ENCODE results near the gene LRFN4.

LRFN4 gene

DNA sequence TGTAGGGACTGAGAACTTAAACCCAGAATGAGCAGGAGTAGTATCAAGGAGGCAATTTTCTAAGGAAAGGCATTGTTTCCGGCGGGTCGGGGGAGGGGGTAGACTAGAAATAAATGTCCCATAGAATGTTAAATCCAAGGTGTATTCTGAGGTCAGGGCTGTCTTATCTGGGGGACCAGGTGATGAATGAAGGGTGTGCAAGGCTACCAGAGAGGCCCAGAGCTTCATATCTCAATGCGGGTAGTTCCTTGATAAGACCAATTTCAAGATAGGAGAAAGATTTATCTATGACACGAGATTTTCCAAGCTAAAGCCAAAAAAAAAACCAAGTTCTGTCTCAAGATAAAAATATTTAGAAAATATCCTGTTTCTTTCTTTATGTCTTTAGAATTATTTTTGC is 21.9 kb upstream of the LRFN4 start:
- Histone ChIP-seq H3K4me3 (ENCODE audit: low read length) (no peak overlapping the region), H3K27me3 (ENCODE audit: control insufficient read depth, insufficient read depth, low read length) (no peaks in the 10 kb centered on the region), H3K4me2 (ENCODE audit: low read length) (no peak overlapping the region), H3K9ac (ENCODE audit: low read depth, low read length) (no peak overlapping the region), H3K4me1 (ENCODE audit: control insufficient read depth, insufficient read depth, low read length) (peaks cover 13% of the 10 kb centered on the region), H3K9me3 (replicated peaks; ENCODE audit: low read length) (no peaks in the 10 kb centered on the region), H3K36me3 (ENCODE audit: insufficient read depth, low read length) (peaks cover 9% of the 10 kb centered on the region)

GRCh38 chr11:66835768-66836405 is 21.0 kb upstream of the LRFN4 start:
- Histone ChIP-seq H3K4me1 (ENCODE audit: control insufficient read depth, insufficient read depth, low read length) (peaks cover 13% of the 10 kb centered on the region), H3K27me3 (ENCODE audit: control insufficient read depth, insufficient read depth, low read length) (no peaks in the 10 kb centered on the region), H3K9me3 (replicated peaks; ENCODE audit: low read length) (no peaks in the 10 kb centered on the region), H3K36me3 (ENCODE audit: insufficient read depth, low read length) (peaks cover 13% of the 10 kb centered on the region), H3K4me3 (ENCODE audit: low read length) (no peak overlapping the region), H3K4me2 (ENCODE audit: low read length) (peak overlapping the region; percentile 10), H3K9ac (ENCODE audit: low read depth, low read length) (peak overlapping the region; percentile 39)

- peak overlapping the region; percentile 8 for H3K9ac ChIP-seq (ENCODE audit: low read depth, low read length)
- no peaks in the 10 kb centered on the region for H3K27me3 ChIP-seq (ENCODE audit: control insufficient read depth, insufficient read depth, low read length)
- H3K36me3 ChIP-seq (ENCODE audit: insufficient read depth, low read length): peaks cover 23% of the 10 kb centered on the region
- no peaks in the 10 kb centered on the region for H3K9me3 ChIP-seq (replicated peaks; ENCODE audit: low read length)
- H3K4me2 ChIP-seq (ENCODE audit: low read length): no peak overlapping the region
- H3K4me3 ChIP-seq (ENCODE audit: low read length): no peak overlapping the region
- H3K4me1 ChIP-seq (ENCODE audit: control insufficient read depth, insufficient read depth, low read length): peaks cover 30% of the 10 kb centered on the region
Observed at GRCh38 chr11:66840317-66841091, 16.4 kb upstream of the LRFN4 start.

- Histone ChIP-seq H3K4me3 (ENCODE audit: low read length) (peak overlapping the region; percentile 88), H3K4me1 (ENCODE audit: control insufficient read depth, insufficient read depth, low read length) (peaks cover 29% of the 10 kb centered on the region), H3K9ac (ENCODE audit: low read depth, low read length) (peak overlapping the region; percentile 100), H3K27me3 (ENCODE audit: control insufficient read depth, insufficient read depth, low read length) (no peaks in the 10 kb centered on the region), H3K4me2 (ENCODE audit: low read length) (peak overlapping the region; percentile 92), H3K36me3 (ENCODE audit: insufficient read depth, low read length) (peaks cover 30% of the 10 kb centered on the region), H3K9me3 (replicated peaks; ENCODE audit: low read length) (no peaks in the 10 kb centered on the region)
Observed at GRCh38 chr11:66841861-66842260, 15.0 kb upstream of the LRFN4 start.

- no peaks in the 10 kb centered on the region for H3K9me3 ChIP-seq (replicated peaks; ENCODE audit: low read length)
- H3K36me3 ChIP-seq (ENCODE audit: insufficient read depth, low read length): peaks cover 31% of the 10 kb centered on the region
- peaks cover 32% of the 10 kb centered on the region for H3K4me1 ChIP-seq (ENCODE audit: control insufficient read depth, insufficient read depth, low read length)
- no peaks in the 10 kb centered on the region for H3K27me3 ChIP-seq (ENCODE audit: control insufficient read depth, insufficient read depth, low read length)
- H3K4me2 ChIP-seq (ENCODE audit: low read length): peak overlapping the region; percentile 92
- H3K9ac ChIP-seq (ENCODE audit: low read depth, low read length): peak overlapping the region; percentile 100
- peak overlapping the region; percentile 88 for H3K4me3 ChIP-seq (ENCODE audit: low read length)
Observed at GRCh38 chr11:66842501-66842895, 14.4 kb upstream of the LRFN4 start.

- peaks cover 37% of the 10 kb centered on the region for H3K36me3 ChIP-seq (ENCODE audit: insufficient read depth, low read length)
- no peaks in the 10 kb centered on the region for H3K27me3 ChIP-seq (ENCODE audit: control insufficient read depth, insufficient read depth, low read length)
- peaks cover 32% of the 10 kb centered on the region for H3K4me1 ChIP-seq (ENCODE audit: control insufficient read depth, insufficient read depth, low read length)
- peak within 1 kb of the TSS; percentile 92 for H3K4me2 ChIP-seq (ENCODE audit: low read length)
- H3K4me3 ChIP-seq (ENCODE audit: low read length): peak within 1 kb of the TSS; percentile 88
- peak within 1 kb of the TSS; percentile 100 for H3K9ac ChIP-seq (ENCODE audit: low read depth, low read length)
- no peaks in the 10 kb centered on the region for H3K9me3 ChIP-seq (replicated peaks; ENCODE audit: low read length)
Observed at GRCh38 chr11:66842896-66843775, 13.7 kb upstream of the LRFN4 start, which contains the start of gene RCE1. Gene RCE1 (plus strand): TSS chr11:66843441. CDS start chr11:66843456, 15 bp downstream.

GRCh38 chr11:66843776-66844495 is 12.9 kb upstream of the LRFN4 start:
- Histone ChIP-seq H3K4me3 (ENCODE audit: low read length) (peak overlapping the region; percentile 88), H3K4me2 (ENCODE audit: low read length) (peak overlapping the region; percentile 88), H3K27me3 (ENCODE audit: control insufficient read depth, insufficient read depth, low read length) (no peaks in the 10 kb centered on the region), H3K4me1 (ENCODE audit: control insufficient read depth, insufficient read depth, low read length) (peaks cover 32% of the 10 kb centered on the region), H3K9ac (ENCODE audit: low read depth, low read length) (peak overlapping the region; percentile 100), H3K9me3 (replicated peaks; ENCODE audit: low read length) (no peaks in the 10 kb centered on the region), H3K36me3 (ENCODE audit: insufficient read depth, low read length) (peaks cover 45% of the 10 kb centered on the region)

GRCh38 chr11:66844496-66845142 is 12.2 kb upstream of the LRFN4 start:
- Histone ChIP-seq H3K4me1 (ENCODE audit: control insufficient read depth, insufficient read depth, low read length) (peaks cover 32% of the 10 kb centered on the region), H3K27me3 (ENCODE audit: control insufficient read depth, insufficient read depth, low read length) (no peaks in the 10 kb centered on the region), H3K9ac (ENCODE audit: low read depth, low read length) (peak overlapping the region; percentile 100), H3K9me3 (replicated peaks; ENCODE audit: low read length) (no peaks in the 10 kb centered on the region), H3K4me3 (ENCODE audit: low read length) (peak overlapping the region; percentile 88), H3K4me2 (ENCODE audit: low read length) (peak overlapping the region; percentile 88), H3K36me3 (ENCODE audit: insufficient read depth, low read length) (peaks cover 43% of the 10 kb centered on the region)

GRCh38 chr11:66845143-66845875 is 11.6 kb upstream of the LRFN4 start:
- peaks cover 32% of the 10 kb centered on the region for H3K4me1 ChIP-seq (ENCODE audit: control insufficient read depth, insufficient read depth, low read length)
- H3K4me3 ChIP-seq (ENCODE audit: low read length): no peak overlapping the region
- peak overlapping the region; percentile 2 for H3K9ac ChIP-seq (ENCODE audit: low read depth, low read length)
- H3K36me3 ChIP-seq (ENCODE audit: insufficient read depth, low read length): peaks cover 39% of the 10 kb centered on the region
- H3K4me2 ChIP-seq (ENCODE audit: low read length): peak overlapping the region; percentile 88
- no peaks in the 10 kb centered on the region for H3K27me3 ChIP-seq (ENCODE audit: control insufficient read depth, insufficient read depth, low read length)
- no peaks in the 10 kb centered on the region for H3K9me3 ChIP-seq (replicated peaks; ENCODE audit: low read length)

GRCh38 chr11:66845876-66846212 is 11.0 kb upstream of the LRFN4 start:
- no peak overlapping the region for H3K4me2 ChIP-seq (ENCODE audit: low read length)
- H3K27me3 ChIP-seq (ENCODE audit: control insufficient read depth, insufficient read depth, low read length): no peaks in the 10 kb centered on the region
- no peak overlapping the region for H3K4me3 ChIP-seq (ENCODE audit: low read length)
- H3K36me3 ChIP-seq (ENCODE audit: insufficient read depth, low read length): peaks cover 39% of the 10 kb centered on the region
- no peak overlapping the region for H3K9ac ChIP-seq (ENCODE audit: low read depth, low read length)
- H3K4me1 ChIP-seq (ENCODE audit: control insufficient read depth, insufficient read depth, low read length): peaks cover 32% of the 10 kb centered on the region
- no peaks in the 10 kb centered on the region for H3K9me3 ChIP-seq (replicated peaks; ENCODE audit: low read length)

All from skeletal muscle satellite cell (primary cell).